ENCODE data around the gene BCL2L14. TPM values are rescaled to one million over a fixed set of nuclear protein-coding genes. Genes with fewer than 3 reads are reported as not detected.
A peak's percentile ranks its signal among the peaks of the same experiment; 100 is the strongest.

The BCL2L14 gene
- total and polyA plus RNA-seq, 2 of the 13 experiments (the other 11 are each of a cell fraction or from before 2014, with no cell fraction given): 0.11 TPM; not detected in 1

DNA sequence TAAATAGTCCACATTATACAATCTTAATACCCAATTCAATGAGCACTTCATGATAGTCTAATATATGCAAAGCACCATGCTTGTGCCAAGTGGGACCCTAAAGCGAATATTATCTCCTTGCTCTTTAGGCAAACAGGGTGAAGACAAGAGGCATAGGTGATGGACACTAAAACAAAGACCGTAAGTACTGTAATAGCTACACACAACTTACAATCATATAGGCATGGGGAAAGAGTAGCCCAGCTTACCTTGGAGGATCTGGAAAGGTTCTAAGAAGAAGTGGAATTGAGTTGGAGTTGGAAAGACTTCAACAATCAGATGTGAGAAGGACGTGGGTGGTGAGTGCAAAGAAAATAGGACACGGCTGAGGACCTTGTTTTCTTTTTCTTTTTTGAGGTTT, 19.1 kb upstream of the BCL2L14 start:
- Histone ChIP-seq H3K79me2 (ENCODE audit: insufficient read depth, low read length) (no peaks in the 10 kb centered on the region), H3K4me1 (ENCODE audit: insufficient read depth, low read length) (peaks cover 34% of the 10 kb centered on the region), H3K4me3 (replicated peaks in 1 of 3; ENCODE audit: insufficient read depth in 1 of 3, low read depth in 2 of 3, low read length in 3 of 3) (no peak overlapping the region), H3K36me3 (replicated peaks in 1 of 2; ENCODE audit: control insufficient read depth in 1 of 2, insufficient read depth in 2 of 2, low read length in 2 of 2) (no peaks in the 10 kb centered on the region), H2AFZ (ENCODE audit: low read length) (no peak overlapping the region), H3K9me3 (ENCODE audit: low read length) (peaks cover 5% of the 10 kb centered on the region; the same call in 1 of the 2 replicates), H3K4me2 (ENCODE audit: low read depth, low read length) (no peak overlapping the region), H3K27me3 (ENCODE audit: control insufficient read depth in 1 of 2, insufficient read depth in 2 of 2, low read length in 2 of 2) (0 out of 5 replicates have a peak, but pooled peaks cover 0 to 5% of the 10 kb centered on the region in 2 experiments), H3K9ac (ENCODE audit: insufficient read depth, low read depth, low read length) (no peak overlapping the region), H4K20me1 (ENCODE audit: insufficient read depth, low read length) (no peaks in the 10 kb centered on the region), H3K27ac (ENCODE audit: extremely low read length, insufficient read depth, low read length) (no peak overlapping the region)
- TF ChIP-seq GZF1 (CRISPR knock-in tag; IDR thresholded peaks at IDR 0.05) (peak; percentile 92), WIZ (CRISPR knock-in tag; IDR thresholded peaks at IDR 0.05) (no peak), FLYWCH1 (CRISPR knock-in tag; IDR thresholded peaks at IDR 0.05) (no peak)
- in situ Hi-C loops (cut with HindIII; ENCODE audit: extremely low pct_ligation_motif_present, low pct_unique_long_range_greater_than_20kb) (no loop called here), intact Hi-C loops (cut with micrococcal nuclease; ENCODE audit: unreplicated experiment) (no loop called here)
- CTCF ChIA-PET (ENCODE audit: low intra/inter-chr PET ratio, low total read pairs): no interaction called here
- no peak for DNase-seq (ENCODE audit: low spot score)
- POLR2A ChIA-PET: no interaction called here
- 32% methylated on average over 4 of the region's 4 CpGs for WGBS (ENCODE audit: low lambda C conversion rate)
- ATAC-seq: no peak
- no peak for FAIRE-seq
- BruUV-seq (replicated peaks): no TSS peak

DNA sequence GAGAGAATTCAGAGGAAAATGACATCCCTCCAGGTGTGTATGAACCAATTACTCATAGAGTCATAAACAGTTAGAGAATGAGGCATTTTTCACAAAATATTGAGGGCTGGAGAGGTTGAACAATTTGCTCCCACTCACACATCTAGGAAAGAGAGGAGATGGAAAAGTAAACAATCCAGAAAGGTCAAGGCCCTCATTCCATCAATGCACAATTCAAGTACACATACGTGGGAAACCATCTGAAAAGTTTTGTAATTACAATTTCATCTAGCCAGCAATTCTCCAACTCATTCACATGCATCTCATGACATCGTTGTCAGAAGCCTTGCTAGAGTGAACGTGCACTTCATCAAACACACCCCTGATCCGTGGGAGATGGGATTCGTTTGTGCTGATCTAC, 15.7 kb upstream of the BCL2L14 start:
- ATAC-seq (peak; percentile 47; the same call in 2 of the 3 replicates), FAIRE-seq (no peak), DNase-seq (ENCODE audit: low spot score) (peak; percentile 47)
- Histone ChIP-seq H3K27ac (ENCODE audit: extremely low read length, insufficient read depth, low read length) (no peak overlapping the region), H3K4me3 (replicated peaks in 1 of 3; ENCODE audit: insufficient read depth in 1 of 3, low read depth in 2 of 3, low read length in 3 of 3) (no peak overlapping the region), H3K79me2 (ENCODE audit: insufficient read depth, low read length) (no peaks in the 10 kb centered on the region), H3K36me3 (replicated peaks in 1 of 2; ENCODE audit: control insufficient read depth in 1 of 2, insufficient read depth in 2 of 2, low read length in 2 of 2) (no peaks in the 10 kb centered on the region), H3K9ac (ENCODE audit: insufficient read depth, low read depth, low read length) (no peak overlapping the region), H3K9me3 (ENCODE audit: low read length) (peaks cover 5% of the 10 kb centered on the region; the same call in 1 of the 2 replicates), H3K27me3 (ENCODE audit: control insufficient read depth in 1 of 2, insufficient read depth in 2 of 2, low read length in 2 of 2) (0 out of 5 replicates have a peak, but pooled peaks cover 0 to 5% of the 10 kb centered on the region in 2 experiments), H3K4me1 (ENCODE audit: insufficient read depth, low read length) (peaks cover 18% of the 10 kb centered on the region), H4K20me1 (ENCODE audit: insufficient read depth, low read length) (no peaks in the 10 kb centered on the region), H2AFZ (ENCODE audit: low read length) (no peak overlapping the region), H3K4me2 (ENCODE audit: low read depth, low read length) (0 out of 2 replicates have a peak overlapping the region, but pooled peaks have one; percentile 29)
- intact Hi-C loops (cut with micrococcal nuclease; ENCODE audit: unreplicated experiment) (no loop called here), in situ Hi-C loops (cut with HindIII; ENCODE audit: extremely low pct_ligation_motif_present, low pct_unique_long_range_greater_than_20kb) (no loop called here)
- no TSS peak for BruUV-seq (replicated peaks)
- ChIA-PET POLR2A (no interaction called here), CTCF (ENCODE audit: low intra/inter-chr PET ratio, low total read pairs) (no interaction called here)
- WGBS (ENCODE audit: low lambda C conversion rate): 28% methylated on average over 5 of the region's 5 CpGs
- TF ChIP-seq YEATS2 (CRISPR knock-in tag; IDR thresholded peaks at IDR 0.05; ENCODE audit: borderline replicate concordance) (no peak), FOXA3 (CRISPR knock-in tag; IDR thresholded peaks at IDR 0.05) (peak; percentile 44; the same call in 1 of the 2 replicates), NR2F6 (IDR thresholded peaks at IDR 0.05) (peak; percentile 64; the same call in 1 of the 2 replicates), NR2F6 (CRISPR knock-in tag; IDR thresholded peaks at IDR 0.05) (peak; percentile 62; the same call in 1 of the 2 replicates), RARA (CRISPR knock-in tag; IDR thresholded peaks at IDR 0.05) (peak; percentile 74), NFKBIZ (CRISPR knock-in tag; IDR thresholded peaks at IDR 0.05) (no peak), ZNF160 (CRISPR knock-in tag; IDR thresholded peaks at IDR 0.05) (no peak), ZNF274 (CRISPR knock-in tag; IDR thresholded peaks at IDR 0.05) (no peak), ZNF607 (CRISPR knock-in tag; IDR thresholded peaks at IDR 0.05; ENCODE audit: borderline replicate concordance) (no peak), SP4 (CRISPR knock-in tag; IDR thresholded peaks at IDR 0.05) (no peak)
- TF ChIP-seq, protein P1, sequence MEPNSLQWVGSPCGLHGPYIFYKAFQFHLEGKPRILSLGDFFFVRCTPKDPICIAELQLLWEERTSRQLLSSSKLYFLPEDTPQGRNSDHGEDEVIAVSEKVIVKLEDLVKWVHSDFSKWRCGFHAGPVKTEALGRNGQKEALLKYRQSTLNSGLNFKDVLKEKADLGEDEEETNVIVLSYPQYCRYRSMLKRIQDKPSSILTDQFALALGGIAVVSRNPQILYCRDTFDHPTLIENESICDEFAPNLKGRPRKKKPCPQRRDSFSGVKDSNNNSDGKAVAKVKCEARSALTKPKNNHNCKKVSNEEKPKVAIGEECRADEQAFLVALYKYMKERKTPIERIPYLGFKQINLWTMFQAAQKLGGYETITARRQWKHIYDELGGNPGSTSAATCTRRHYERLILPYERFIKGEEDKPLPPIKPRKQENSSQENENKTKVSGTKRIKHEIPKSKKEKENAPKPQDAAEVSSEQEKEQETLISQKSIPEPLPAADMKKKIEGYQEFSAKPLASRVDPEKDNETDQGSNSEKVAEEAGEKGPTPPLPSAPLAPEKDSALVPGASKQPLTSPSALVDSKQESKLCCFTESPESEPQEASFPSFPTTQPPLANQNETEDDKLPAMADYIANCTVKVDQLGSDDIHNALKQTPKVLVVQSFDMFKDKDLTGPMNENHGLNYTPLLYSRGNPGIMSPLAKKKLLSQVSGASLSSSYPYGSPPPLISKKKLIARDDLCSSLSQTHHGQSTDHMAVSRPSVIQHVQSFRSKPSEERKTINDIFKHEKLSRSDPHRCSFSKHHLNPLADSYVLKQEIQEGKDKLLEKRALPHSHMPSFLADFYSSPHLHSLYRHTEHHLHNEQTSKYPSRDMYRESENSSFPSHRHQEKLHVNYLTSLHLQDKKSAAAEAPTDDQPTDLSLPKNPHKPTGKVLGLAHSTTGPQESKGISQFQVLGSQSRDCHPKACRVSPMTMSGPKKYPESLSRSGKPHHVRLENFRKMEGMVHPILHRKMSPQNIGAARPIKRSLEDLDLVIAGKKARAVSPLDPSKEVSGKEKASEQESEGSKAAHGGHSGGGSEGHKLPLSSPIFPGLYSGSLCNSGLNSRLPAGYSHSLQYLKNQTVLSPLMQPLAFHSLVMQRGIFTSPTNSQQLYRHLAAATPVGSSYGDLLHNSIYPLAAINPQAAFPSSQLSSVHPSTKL (CRISPR knock-in tag; IDR thresholded peaks at IDR 0.05): peak; percentile 47
- TF ChIP-seq, protein P2, sequence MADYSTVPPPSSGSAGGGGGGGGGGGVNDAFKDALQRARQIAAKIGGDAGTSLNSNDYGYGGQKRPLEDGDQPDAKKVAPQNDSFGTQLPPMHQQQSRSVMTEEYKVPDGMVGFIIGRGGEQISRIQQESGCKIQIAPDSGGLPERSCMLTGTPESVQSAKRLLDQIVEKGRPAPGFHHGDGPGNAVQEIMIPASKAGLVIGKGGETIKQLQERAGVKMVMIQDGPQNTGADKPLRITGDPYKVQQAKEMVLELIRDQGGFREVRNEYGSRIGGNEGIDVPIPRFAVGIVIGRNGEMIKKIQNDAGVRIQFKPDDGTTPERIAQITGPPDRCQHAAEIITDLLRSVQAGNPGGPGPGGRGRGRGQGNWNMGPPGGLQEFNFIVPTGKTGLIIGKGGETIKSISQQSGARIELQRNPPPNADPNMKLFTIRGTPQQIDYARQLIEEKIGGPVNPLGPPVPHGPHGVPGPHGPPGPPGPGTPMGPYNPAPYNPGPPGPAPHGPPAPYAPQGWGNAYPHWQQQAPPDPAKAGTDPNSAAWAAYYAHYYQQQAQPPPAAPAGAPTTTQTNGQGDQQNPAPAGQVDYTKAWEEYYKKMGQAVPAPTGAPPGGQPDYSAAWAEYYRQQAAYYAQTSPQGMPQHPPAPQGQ (CRISPR knock-in tag; IDR thresholded peaks at IDR 0.05; ENCODE audit: borderline replicate concordance): no peak
